ENCODE data around the gene IFNGR2.
"Not testable (repeated sequence)": the region's sequence is repeated elsewhere in the genome, so short reads cannot be mapped to it uniquely, and the experiment has no call there.

Gene IFNGR2

DNA sequence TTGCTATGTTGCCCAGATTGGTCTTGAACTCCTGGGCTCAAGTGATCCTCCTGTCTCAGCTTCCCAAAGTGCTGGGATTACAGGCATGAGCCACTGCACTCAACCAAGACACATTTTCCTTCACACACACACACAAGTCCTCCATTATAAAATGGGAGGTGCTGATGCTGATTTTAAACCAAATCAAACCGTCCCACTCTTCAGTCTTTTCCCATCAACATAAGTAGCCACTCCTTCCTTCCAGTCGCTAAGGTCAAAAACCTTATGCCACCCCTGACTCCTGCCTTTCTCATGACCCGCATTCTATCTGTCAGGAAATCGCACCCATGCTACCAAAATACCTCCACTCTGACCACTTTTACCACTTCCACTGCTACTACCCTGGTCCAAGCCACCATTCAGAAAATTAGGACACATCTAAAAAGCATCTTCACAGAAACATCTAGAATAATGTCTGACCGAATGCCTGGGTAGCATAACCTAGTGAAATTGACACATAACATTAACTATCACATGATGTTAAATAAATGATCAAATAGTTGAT lies 28.0 kb upstream of the IFNGR2 start:
- no peaks in the 10 kb centered on the region for H3K27me3 ChIP-seq (ENCODE audit: control insufficient read depth in 3 of 3, insufficient read depth in 3 of 3, low read depth in 1 of 3, low read length in 3 of 3)
- no peak overlapping the region for H4K91ac ChIP-seq (ENCODE audit: low read depth, low read length, poor library complexity)
- H3K14ac ChIP-seq (ENCODE audit: low read length), result no peak overlapping the region
- no peak overlapping the region for H3K9ac ChIP-seq (ENCODE audit: low read depth, low read length, poor library complexity)
- H3K4me3 ChIP-seq (ENCODE audit: low read length in 2 of 2), result no peak overlapping the region
- no peak overlapping the region for H2BK120ac ChIP-seq (ENCODE audit: low read depth, low read length)
- H3K4me2 ChIP-seq (ENCODE audit: insufficient read depth, low read length, poor library complexity, severe bottlenecking), result no peak overlapping the region
- no peak overlapping the region for H3K4ac ChIP-seq (ENCODE audit: low read length)
- no peak overlapping the region for H2BK12ac ChIP-seq (ENCODE audit: low read length)
- no peaks in the 10 kb centered on the region for H3K79me1 ChIP-seq (ENCODE audit: low read depth, low read length)
- H3K36me3 ChIP-seq (replicated peaks in 1 of 2; ENCODE audit: control insufficient read depth in 2 of 2, insufficient read depth in 2 of 2, low read length in 2 of 2), result no peaks in the 10 kb centered on the region
- no CpG with 5 or more reads among the region's 5 CpGs for WGBS, 2 donors (ENCODE audit: extremely low coverage in 2 of 2, insufficient read length in 2 of 2, insufficient replicate concordance in 1 of 2)
- no peaks in the 10 kb centered on the region for H3K4me1 ChIP-seq (ENCODE audit: control insufficient read depth in 2 of 2, insufficient read depth in 1 of 2, low read depth in 1 of 2, low read length in 2 of 2)
- no peak overlapping the region for H2BK5ac ChIP-seq (ENCODE audit: low read length)
- no peak overlapping the region for H2AFZ ChIP-seq (ENCODE audit: low read length)
- H3K18ac ChIP-seq (ENCODE audit: low read length), result no peak overlapping the region
- H3K23ac ChIP-seq (ENCODE audit: low read depth, low read length, poor library complexity), result no peak overlapping the region
- H4K8ac ChIP-seq (ENCODE audit: low read depth, low read length), result no peak overlapping the region
- H2AK5ac ChIP-seq (ENCODE audit: low read depth, low read length), result no peak overlapping the region
- no peak for DNase-seq (ENCODE audit: low spot score)
- H2BK15ac ChIP-seq (ENCODE audit: low read length), result no peak overlapping the region
- H3K27ac ChIP-seq (replicated peaks; ENCODE audit: low read length), result no peak overlapping the region
- no peaks in the 10 kb centered on the region for H3K9me3 ChIP-seq (replicated peaks in 1 of 2; ENCODE audit: control insufficient read depth in 2 of 2, insufficient read depth in 1 of 2, low read depth in 1 of 2, low read length in 2 of 2)

DNA sequence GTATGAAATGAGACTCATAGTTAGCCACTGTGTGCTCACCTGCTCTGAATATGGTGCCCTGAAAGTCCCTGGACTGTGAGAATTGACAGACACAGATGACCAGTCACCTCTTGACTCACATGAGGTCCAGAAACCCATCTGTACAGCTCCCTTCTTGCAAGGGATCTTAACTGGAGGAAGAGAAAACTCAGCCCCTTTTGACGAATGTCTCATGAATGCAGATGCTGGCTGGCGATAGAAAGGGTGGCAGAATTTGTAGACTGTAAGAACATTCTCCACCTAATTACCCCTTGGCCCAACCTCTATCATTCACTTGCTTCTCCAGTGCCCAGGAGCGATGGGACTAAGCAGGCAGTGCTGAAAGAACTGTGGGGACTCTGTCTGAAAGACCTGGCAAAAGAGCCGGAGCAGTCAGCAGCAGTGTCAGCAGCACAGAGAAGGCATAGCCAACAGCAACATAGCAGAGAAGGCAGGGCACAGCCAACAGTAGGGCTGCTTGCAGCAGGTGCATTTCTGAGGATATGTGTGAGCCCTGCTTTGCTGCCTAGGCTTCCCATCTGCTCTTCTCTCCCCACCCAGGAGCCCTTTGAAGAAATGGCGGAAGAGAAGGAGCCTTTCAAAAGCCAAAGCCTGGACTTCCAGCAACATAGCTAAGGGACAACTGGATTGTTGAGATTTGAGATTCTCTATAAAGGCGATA lies 25.8 kb upstream of the IFNGR2 start:
- H2BK12ac ChIP-seq (ENCODE audit: low read length), result no peak overlapping the region
- peaks cover 0 to 3% of the 10 kb centered on the region in 2 donors for H3K4me1 ChIP-seq (ENCODE audit: control insufficient read depth in 2 of 2, insufficient read depth in 1 of 2, low read depth in 1 of 2, low read length in 2 of 2)
- H2AFZ ChIP-seq (ENCODE audit: low read length), result no peak overlapping the region
- H3K4ac ChIP-seq (ENCODE audit: low read length), result no peak overlapping the region
- H3K4me2 ChIP-seq (ENCODE audit: insufficient read depth, low read length, poor library complexity, severe bottlenecking), result no peak overlapping the region
- no peak overlapping the region for H3K18ac ChIP-seq (ENCODE audit: low read length)
- no peak overlapping the region for H3K4me3 ChIP-seq (ENCODE audit: low read length in 2 of 2)
- H4K91ac ChIP-seq (ENCODE audit: low read depth, low read length, poor library complexity), result no peak overlapping the region
- H3K9ac ChIP-seq (ENCODE audit: low read depth, low read length, poor library complexity), result no peak overlapping the region
- H3K9me3 ChIP-seq (replicated peaks in 1 of 2; ENCODE audit: control insufficient read depth in 2 of 2, insufficient read depth in 1 of 2, low read depth in 1 of 2, low read length in 2 of 2), result no peaks in the 10 kb centered on the region
- no peaks in the 10 kb centered on the region for H3K27me3 ChIP-seq (ENCODE audit: control insufficient read depth in 3 of 3, insufficient read depth in 3 of 3, low read depth in 1 of 3, low read length in 3 of 3)
- no peaks in the 10 kb centered on the region for H3K36me3 ChIP-seq (replicated peaks in 1 of 2; ENCODE audit: control insufficient read depth in 2 of 2, insufficient read depth in 2 of 2, low read length in 2 of 2)
- no CpG with 5 or more reads among the region's 6 CpGs for WGBS, 2 donors (ENCODE audit: extremely low coverage in 2 of 2, insufficient read length in 2 of 2, insufficient replicate concordance in 1 of 2)
- DNase-seq (ENCODE audit: low spot score), result no peak
- no peak overlapping the region for H2BK5ac ChIP-seq (ENCODE audit: low read length)
- H3K27ac ChIP-seq (replicated peaks; ENCODE audit: low read length), result no peak overlapping the region
- no peaks in the 10 kb centered on the region for H3K79me1 ChIP-seq (ENCODE audit: low read depth, low read length)
- H2BK120ac ChIP-seq (ENCODE audit: low read depth, low read length), result no peak overlapping the region
- no peak overlapping the region for H3K23ac ChIP-seq (ENCODE audit: low read depth, low read length, poor library complexity)
- H2AK5ac ChIP-seq (ENCODE audit: low read depth, low read length), result no peak overlapping the region
- H2BK15ac ChIP-seq (ENCODE audit: low read length), result no peak overlapping the region
- H4K8ac ChIP-seq (ENCODE audit: low read depth, low read length), result no peak overlapping the region
- H3K14ac ChIP-seq (ENCODE audit: low read length), result no peak overlapping the region

DNA sequence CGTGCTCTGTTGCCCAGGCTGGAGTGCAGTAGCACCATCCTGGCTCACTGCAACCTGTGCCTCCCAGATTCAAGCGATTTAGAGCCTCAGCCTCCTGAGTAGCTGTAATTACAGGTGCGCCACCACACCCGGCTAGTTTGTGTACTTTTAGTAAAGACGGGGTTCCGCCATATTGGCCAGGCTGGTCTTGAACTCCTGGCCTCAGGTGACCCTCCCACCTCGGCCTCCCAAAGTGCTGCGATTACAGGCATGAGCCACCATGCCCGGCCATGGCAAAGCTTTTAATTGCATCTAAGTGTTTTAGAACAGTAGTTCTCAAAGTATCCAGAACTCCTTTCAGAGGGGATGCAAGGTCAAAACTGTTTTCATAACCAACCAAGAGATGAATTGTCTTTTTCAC lies 25.1 kb upstream of the IFNGR2 start:
- no peak overlapping the region for H2AK5ac ChIP-seq (ENCODE audit: low read depth, low read length)
- H3K4me2 ChIP-seq (ENCODE audit: insufficient read depth, low read length, poor library complexity, severe bottlenecking), result no peak overlapping the region
- no peaks in the 10 kb centered on the region for H3K79me1 ChIP-seq (ENCODE audit: low read depth, low read length)
- H3K4ac ChIP-seq (ENCODE audit: low read length), result no peak overlapping the region
- no peak overlapping the region for H4K8ac ChIP-seq (ENCODE audit: low read depth, low read length)
- no CpG with 5 or more reads among the region's 9 CpGs for WGBS, 2 donors (ENCODE audit: extremely low coverage in 2 of 2, insufficient read length in 2 of 2, insufficient replicate concordance in 1 of 2)
- H2BK5ac ChIP-seq (ENCODE audit: low read length), result no peak overlapping the region
- H3K27ac ChIP-seq (replicated peaks; ENCODE audit: low read length), result no peak overlapping the region
- DNase-seq (ENCODE audit: low spot score), result no peak
- H3K4me3 ChIP-seq (ENCODE audit: low read length in 2 of 2), result no peak overlapping the region
- H3K27me3 ChIP-seq (ENCODE audit: control insufficient read depth in 3 of 3, insufficient read depth in 3 of 3, low read depth in 1 of 3, low read length in 3 of 3), result no peaks in the 10 kb centered on the region
- no peak overlapping the region for H4K91ac ChIP-seq (ENCODE audit: low read depth, low read length, poor library complexity)
- no peak overlapping the region for H3K18ac ChIP-seq (ENCODE audit: low read length)
- H3K9me3 ChIP-seq (replicated peaks in 1 of 2; ENCODE audit: control insufficient read depth in 2 of 2, insufficient read depth in 1 of 2, low read depth in 1 of 2, low read length in 2 of 2), result no peaks in the 10 kb centered on the region
- H3K36me3 ChIP-seq (replicated peaks in 1 of 2; ENCODE audit: control insufficient read depth in 2 of 2, insufficient read depth in 2 of 2, low read length in 2 of 2), result no peaks in the 10 kb centered on the region
- no peak overlapping the region for H3K14ac ChIP-seq (ENCODE audit: low read length)
- H3K9ac ChIP-seq (ENCODE audit: low read depth, low read length, poor library complexity), result no peak overlapping the region
- no peak overlapping the region for H2AFZ ChIP-seq (ENCODE audit: low read length)
- peaks cover 0 to 3% of the 10 kb centered on the region in 2 donors for H3K4me1 ChIP-seq (ENCODE audit: control insufficient read depth in 2 of 2, insufficient read depth in 1 of 2, low read depth in 1 of 2, low read length in 2 of 2)
- no peak overlapping the region for H2BK12ac ChIP-seq (ENCODE audit: low read length)
- no peak overlapping the region for H3K23ac ChIP-seq (ENCODE audit: low read depth, low read length, poor library complexity)
- no peak overlapping the region for H2BK15ac ChIP-seq (ENCODE audit: low read length)
- no peak overlapping the region for H2BK120ac ChIP-seq (ENCODE audit: low read depth, low read length)

DNA sequence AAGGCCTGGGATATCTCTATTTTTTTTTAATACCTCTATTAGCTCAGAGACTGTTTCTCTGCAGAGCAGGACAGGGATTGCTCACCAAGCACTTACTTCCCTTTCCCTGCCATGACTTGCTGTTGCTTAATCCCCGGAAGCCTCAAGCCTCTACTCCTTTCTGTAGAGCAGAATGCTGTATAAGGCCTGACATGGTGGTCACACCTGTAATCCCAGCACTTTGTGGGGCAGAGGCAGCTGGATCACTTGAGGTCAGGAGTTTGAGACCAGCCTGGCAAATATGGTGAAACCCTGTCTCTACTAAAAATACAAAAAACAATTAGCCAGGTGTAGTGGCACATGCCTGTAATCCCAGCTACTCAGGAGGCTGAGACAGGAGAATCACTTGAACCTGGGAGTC lies 23.3 kb upstream of the IFNGR2 start:
- H3K27me3 ChIP-seq (ENCODE audit: control insufficient read depth in 3 of 3, insufficient read depth in 3 of 3, low read depth in 1 of 3, low read length in 3 of 3); H2BK15ac ChIP-seq (ENCODE audit: low read length); H3K27ac ChIP-seq (replicated peaks; ENCODE audit: low read length); H3K4ac ChIP-seq (ENCODE audit: low read length); H4K91ac ChIP-seq (ENCODE audit: low read depth, low read length, poor library complexity); H3K4me3 ChIP-seq (ENCODE audit: low read length in 2 of 2); H2BK5ac ChIP-seq (ENCODE audit: low read length); H2AK5ac ChIP-seq (ENCODE audit: low read depth, low read length); H2BK120ac ChIP-seq (ENCODE audit: low read depth, low read length); H3K18ac ChIP-seq (ENCODE audit: low read length); H4K8ac ChIP-seq (ENCODE audit: low read depth, low read length); H3K4me2 ChIP-seq (ENCODE audit: insufficient read depth, low read length, poor library complexity, severe bottlenecking); H3K4me1 ChIP-seq (ENCODE audit: control insufficient read depth in 2 of 2, insufficient read depth in 1 of 2, low read depth in 1 of 2, low read length in 2 of 2); H3K23ac ChIP-seq (ENCODE audit: low read depth, low read length, poor library complexity); DNase-seq (ENCODE audit: low spot score); H3K9me3 ChIP-seq (replicated peaks in 1 of 2; ENCODE audit: control insufficient read depth in 2 of 2, insufficient read depth in 1 of 2, low read depth in 1 of 2, low read length in 2 of 2); H3K36me3 ChIP-seq (replicated peaks in 1 of 2; ENCODE audit: control insufficient read depth in 2 of 2, insufficient read depth in 2 of 2, low read length in 2 of 2); H3K79me1 ChIP-seq (ENCODE audit: low read depth, low read length); H3K9ac ChIP-seq (ENCODE audit: low read depth, low read length, poor library complexity); H2BK12ac ChIP-seq (ENCODE audit: low read length); H3K14ac ChIP-seq (ENCODE audit: low read length): not testable (repeated sequence)
- peak overlapping the region; percentile 79 for H2AFZ ChIP-seq (ENCODE audit: low read length)
- no CpG with 5 or more reads among the region's 1 CpG for WGBS, 2 donors (ENCODE audit: extremely low coverage in 2 of 2, insufficient read length in 2 of 2, insufficient replicate concordance in 1 of 2)
